DLD1 (cell line): ENCODE measurements around the gene RXRA.

Experiments
- in situ Hi-C: cut with HindIII; loops from 2 replicates; pipeline ENCODE4 v1.10.0; 2017; ENCODE audit warnings: low sequenced_read_pairs

Gene RXRA

DNA sequence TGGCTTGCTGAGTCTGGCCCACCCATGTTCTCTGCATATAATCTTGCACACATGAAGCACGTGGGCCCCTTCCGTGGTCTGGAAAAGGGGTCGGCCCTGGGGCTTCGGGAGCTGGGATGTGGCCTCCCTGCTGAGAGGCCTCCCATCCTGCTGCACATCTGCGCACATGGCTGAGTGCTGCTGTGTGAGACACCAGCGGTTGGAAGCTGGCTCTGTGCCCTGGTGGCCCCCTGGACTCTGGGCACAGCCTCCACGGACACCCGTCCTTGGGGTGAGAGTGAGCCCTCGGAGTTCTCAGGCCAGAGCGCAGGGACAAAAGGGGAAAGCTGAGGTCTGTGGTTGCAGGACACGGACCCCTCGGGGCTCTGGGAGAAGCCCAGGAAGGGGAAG, 115.8 kb downstream of the RXRA start:
- in situ Hi-C loops: loop anchor here (10.0 kb wide), 2 partner anchors 117 to 247 kb away; partner anchors contain the start of gene RXRA

DNA sequence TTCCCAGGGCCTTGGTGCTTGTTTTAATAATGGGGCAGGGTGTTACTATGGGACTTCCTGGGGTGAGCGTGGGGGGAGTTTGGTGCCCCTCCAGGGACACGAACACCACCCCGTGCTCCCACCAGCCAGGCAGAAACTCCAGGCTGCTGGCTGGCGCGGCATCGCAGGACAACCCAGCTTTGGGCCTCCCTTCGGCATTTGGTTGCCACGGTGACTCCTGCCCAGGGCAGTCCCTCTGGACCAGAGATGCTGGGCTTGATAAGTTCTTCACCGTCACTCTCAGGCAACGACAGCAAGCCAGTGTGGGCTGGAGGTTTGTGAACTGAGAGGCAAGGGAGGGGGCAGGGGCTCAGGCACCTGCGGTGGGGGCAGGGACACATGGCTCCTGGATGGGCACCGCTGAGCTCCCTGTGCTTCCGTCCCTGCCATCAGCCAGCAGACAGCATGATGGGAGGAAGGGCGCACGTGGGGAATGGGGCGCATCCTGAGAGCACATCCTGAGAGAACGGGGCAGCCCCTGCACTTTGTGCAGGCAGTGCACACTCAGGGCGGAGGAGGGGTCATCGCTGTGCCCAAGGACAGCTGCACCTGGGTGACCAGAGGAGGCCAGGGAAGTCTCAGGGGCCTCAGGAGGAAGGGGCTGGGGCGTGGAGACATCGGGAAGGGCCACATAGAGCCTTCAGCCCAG, 116.4 kb downstream of the RXRA start:
- in situ Hi-C loops: loop anchor here (10.0 kb wide), 2 partner anchors 118 to 248 kb away; partner anchors contain the start of gene RXRA

GRCh38 chr9:134443174-134444037, 117.2 kb downstream of the RXRA start:
- in situ Hi-C loops: loop anchor here (10.0 kb wide), 2 partner anchors 119 to 249 kb away; partner anchors contain the start of gene RXRA

DNA sequence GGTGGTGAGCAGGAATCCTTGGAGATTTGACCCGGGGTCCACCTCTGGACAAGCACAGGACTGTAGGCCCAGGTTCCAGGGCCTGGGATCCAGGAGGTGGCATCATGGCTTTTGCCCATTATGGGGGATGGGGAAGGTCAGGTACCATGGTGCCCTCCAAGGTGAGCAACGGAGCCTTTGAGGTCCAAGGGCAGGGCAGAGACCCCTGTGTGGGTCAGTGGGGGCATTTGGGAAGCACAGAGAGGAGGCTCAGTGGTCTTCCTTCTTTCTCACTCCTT, 117.7 kb downstream of the RXRA start:
- in situ Hi-C loops: loop anchor here (10.0 kb wide), 2 partner anchors 119 to 249 kb away; partner anchors contain the start of gene RXRA

GRCh38 chr9:134445000-134445399, 118.7 kb downstream of the RXRA start:
- in situ Hi-C loops: loop anchor here (10.0 kb wide), 2 partner anchors 120 to 250 kb away; partner anchors contain the start of gene RXRA

DNA sequence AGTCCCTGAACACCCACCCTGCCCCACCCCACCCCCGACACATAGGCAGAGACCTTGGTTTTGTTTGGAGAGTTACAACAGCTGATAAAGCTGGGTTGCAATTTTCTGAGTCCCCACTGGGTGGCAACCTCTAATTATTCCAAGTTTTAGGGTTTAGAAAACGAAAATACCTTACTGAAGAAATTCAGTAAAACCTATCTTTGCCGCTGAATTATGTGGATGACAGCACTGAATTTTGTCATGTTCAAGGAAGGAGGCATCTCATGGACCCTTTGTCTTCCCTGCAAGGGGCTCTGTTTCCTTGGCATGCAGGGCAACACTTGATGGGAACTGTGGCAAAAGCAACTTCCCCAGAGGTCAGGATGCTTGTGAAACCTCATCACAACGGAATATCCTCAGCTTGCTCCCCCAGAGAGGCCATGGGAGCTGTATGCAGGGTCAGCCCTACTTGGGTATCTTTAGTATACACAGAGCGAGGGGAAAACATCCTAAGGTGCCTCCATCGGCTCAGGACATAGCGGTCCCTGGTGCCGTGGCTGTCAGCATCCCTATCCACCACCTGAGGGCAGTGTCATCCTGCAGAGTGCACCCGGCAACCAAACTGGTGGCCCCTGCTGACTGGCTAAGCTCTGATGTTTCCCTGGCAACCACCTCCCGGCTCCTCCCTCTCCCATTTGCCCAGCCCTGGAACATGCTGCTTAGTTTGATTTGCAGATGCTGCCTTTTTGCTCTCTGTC, 123.1 kb downstream of the RXRA start:
- in situ Hi-C loops: loop anchor here (10.0 kb wide), 2 partner anchors 125 to 255 kb away; partner anchors contain the start of gene RXRA

GRCh38 chr9:134451700-134452458, 125.6 kb downstream of the RXRA start:
- in situ Hi-C loops: no loop called here

DNA sequence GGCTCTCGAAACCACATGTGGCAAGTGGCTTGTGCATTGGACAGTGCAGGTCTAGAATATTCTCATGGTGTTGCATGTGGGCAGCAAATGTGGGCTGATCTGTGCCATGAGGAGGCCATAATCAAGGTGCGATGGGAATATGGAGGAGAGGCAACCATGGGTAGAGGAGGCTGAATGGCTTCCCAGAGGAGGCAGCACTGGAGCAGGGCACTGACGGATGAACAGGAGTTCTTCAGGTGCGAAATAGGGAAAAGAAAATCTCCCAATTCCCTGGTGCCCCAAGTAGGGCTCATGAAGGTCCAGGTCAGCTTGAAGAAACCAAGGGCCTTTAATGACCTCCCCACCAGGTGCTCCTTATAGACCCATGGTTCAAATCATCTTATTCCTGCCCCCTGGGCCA, 126.5 kb downstream of the RXRA start:
- in situ Hi-C loops: no loop called here

DNA sequence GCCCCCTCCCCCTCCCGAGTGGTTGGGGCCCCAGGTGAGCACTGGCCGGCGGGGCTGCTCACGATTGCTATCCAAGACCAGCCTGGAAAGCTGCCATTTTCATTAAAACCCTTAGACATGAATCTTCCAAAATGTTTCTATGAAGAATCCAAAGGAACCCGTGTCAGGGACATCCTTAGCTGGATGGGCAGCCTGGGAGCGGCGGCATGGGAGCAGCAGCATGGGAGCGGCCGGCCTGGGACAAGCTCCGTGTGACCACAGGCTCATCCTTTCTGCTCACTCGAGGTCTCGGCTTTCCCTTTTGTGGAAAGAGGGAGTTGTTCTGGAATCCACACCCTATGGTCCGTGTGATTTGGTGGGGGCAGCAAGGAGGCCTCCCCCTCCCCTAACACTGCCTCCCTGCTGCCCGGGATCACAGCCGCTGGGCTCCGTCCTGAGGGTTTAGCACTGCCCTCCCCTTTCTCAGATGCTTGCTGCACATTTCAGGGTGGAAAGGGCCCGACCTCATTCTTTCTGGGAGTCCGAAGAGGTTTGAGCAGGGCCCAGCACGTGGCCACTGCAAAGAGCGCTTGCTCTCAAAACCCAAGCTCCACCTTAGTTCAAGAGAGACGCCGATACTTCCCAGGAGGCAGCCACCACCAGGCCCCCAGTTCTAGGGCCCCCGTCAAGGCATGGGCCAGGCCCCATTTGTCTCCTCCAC, 127.7 kb downstream of the RXRA start:
- in situ Hi-C loops: no loop called here

DNA sequence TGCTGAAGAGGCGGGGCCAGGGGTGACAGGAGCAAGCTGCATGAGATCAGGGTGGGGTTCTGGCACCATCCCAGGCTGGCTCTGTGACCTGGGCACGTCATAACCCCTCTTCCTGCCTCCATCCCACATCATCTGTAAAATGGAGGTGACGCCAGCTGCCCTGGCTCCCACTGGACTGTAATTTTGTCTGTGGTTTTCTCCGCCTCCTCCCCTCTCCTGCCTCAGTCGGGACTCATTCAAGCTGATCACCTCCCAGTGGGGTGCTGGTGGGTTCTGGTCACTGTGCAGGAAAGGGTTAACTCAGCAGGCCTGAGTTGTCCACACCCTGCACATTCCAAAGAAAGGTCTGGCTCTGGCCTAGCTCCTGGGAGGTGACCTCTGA, 128.2 kb downstream of the RXRA start:
- in situ Hi-C loops: no loop called here

- in situ Hi-C loops: no loop called here
Measured at GRCh38 chr9:134455021-134455471, 128.8 kb downstream of the RXRA start.

DNA sequence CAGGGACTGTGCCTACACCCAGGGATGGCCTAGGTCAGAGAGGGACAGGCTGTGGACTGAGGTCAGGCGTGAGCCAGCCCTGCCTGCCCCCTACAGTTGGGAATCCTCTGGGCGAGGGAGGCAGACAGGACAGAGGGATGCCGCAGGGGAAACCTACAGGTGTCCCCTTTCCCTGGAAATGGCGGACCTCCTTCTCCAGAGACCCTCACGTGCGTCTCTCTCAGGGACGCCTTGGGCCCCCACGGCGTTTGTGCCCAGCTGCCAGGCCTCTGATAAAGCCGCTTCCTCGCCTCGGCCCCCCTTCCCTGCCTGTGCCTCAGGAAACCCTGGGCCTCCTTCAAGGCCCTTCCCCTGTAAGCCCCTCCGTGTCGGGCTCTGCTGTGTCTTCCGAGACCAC, 129.3 kb downstream of the RXRA start:
- in situ Hi-C loops: no loop called here

DNA sequence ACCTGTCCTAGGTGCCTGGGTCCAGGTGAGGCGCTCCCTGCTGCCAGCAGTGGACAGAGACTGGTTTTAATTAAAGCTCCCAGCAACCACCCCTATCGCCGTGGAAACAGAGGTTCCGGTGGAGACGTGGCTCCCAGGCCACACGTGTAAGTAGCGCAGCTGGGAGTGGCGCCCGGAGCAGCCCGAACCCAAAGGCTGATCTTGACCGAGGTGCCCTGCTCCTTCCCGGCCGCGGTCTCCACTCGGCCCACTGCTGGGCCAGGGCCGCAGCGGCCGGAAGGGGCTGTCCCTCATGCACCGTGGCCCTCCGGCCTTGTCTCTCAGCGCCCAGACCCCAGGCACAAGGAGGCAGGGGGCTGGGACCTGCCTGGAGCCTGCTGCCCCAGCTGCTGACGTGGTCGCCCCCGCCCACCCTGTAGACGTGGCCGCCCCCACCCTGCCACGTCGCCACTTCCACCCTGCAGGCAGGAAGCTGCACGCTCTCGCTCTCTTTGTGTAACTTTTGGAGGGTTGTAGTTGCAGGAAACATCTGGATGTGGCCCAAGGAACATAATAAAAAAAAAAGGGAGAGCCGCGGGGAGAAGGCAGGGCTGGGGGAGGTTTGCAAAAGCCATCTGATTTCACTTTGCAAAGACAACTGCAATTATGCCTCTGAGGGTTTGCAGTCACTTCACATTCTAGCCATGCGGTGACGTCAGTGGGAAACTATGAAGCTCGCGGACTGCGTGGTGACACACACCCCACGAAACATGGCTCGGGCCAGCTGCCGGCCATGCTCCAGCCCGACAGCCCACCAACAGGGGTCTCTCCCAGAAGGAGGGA, 129.9 kb downstream of the RXRA start:
- in situ Hi-C loops: no loop called here

- in situ Hi-C loops: no loop called here
Measured at GRCh38 chr9:134456756-134457305, 130.6 kb downstream of the RXRA start.

- in situ Hi-C loops: no loop called here
Measured at GRCh38 chr9:134457321-134458206, 131.3 kb downstream of the RXRA start.

DNA sequence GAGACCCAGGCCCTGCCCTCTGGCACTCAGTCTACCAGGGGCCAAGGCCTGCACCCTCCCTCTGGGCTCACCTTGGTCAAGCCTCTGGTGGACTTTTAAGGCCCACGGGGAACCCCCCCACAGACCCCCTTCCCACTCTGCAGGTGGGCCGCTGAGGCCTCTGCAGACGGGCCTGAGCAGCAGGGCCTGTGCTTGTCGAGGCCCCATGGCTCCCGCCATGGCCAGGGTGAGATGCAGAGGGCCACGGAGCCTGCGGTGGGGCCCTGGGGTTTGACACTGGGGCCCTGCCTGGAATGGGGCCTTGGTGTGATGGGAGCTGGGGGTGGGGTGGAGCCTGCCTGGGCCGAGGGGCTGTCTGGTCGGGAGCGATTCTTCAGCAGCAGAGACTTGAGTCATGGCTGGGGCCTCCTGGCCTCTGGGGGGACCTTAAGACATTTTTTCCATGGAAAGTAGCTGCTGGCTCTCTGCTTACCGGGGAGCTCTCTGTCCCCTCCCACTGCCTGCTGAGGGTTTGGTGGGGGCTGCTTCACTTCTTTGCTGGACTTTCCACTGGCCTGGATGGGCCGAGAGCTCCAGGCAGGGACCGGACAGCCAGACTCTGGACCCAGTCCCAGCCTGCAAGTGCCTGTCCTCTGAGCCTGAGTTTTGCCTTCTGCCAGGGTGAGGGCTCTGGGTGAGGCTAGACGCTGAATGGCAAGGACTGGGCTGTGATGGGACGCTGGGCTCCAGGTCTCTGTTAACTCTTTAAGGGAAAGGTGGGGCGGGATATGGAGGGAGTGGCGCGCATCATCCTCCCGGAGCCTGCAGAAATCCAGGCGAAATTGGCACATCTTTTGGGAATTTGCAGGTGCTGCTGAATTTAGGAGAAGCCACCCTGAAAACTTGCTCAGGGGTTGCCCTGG, 132.2 kb downstream of the RXRA start:
- in situ Hi-C loops: no loop called here

GRCh38 chr9:134459164-134459563, 132.9 kb downstream of the RXRA start:
- in situ Hi-C loops: no loop called here
